PC-3 (cell line): Measurements from ENCODE around the gene CYTH4.

Experiments
- CTCF ChIP-seq: fragments of 300-600 bp; sonication (generic); conservative IDR thresholded peaks from 2 replicates; pipeline ENCODE4 v1.5.1; 2017; ENCODE audit warnings: antibody characterized with exemption, low read depth, mild to moderate bottlenecking, low read length
- EZH2 ChIP-seq: fragments of 300-600 bp; sonication (generic); IDR thresholded peaks from one replicate; pipeline ENCODE4 v1.6.1; 2017; ENCODE audit warnings: antibody characterized with exemption, mild to moderate bottlenecking, low read length; ENCODE audit not compliant: unreplicated experiment
- EZH2phosphoT487 ChIP-seq: fragments of 300-600 bp; sonication (generic); IDR thresholded peaks from 2 replicates; pipeline ENCODE4 v1.6.1; 2018; ENCODE audit warnings: mild to moderate bottlenecking, antibody characterized with exemption, low read length, borderline replicate concordance

GRCh38 chr22:37267135-37267587, 15.1 kb upstream of the CYTH4 start:
- peak; percentile 83 for TF ChIP-seq CTCF
- TF ChIP-seq EZH2phosphoT487: no peak
- TF ChIP-seq EZH2: no peak
